GM18873 (cell line): ENCODE data around the gene FAM171A1.
A peak's percentile ranks its signal among the peaks of the same experiment; 100 is the strongest.

Source experiments
- ATAC-seq: cut with Tn5 transposase; IDR thresholded peaks from one replicate; pipeline ENCODE4 v1.9.1; 2021; ENCODE audit warnings: mild to moderate bottlenecking, moderate library complexity, moderate number of reproducible peaks; ENCODE audit not compliant: unreplicated experiment, low FRiP score

FAM171A1 gene

GRCh38 chr10:15183689-15184481, 187.2 kb downstream of the FAM171A1 start:
- ATAC-seq: no peak

GRCh38 chr10:15182540-15183207, 188.4 kb downstream of the FAM171A1 start:
- ATAC-seq: no peak

- no peak for ATAC-seq
These were observed 189.4 kb downstream of the FAM171A1 start for GRCh38 chr10:15181576-15182156.

GRCh38 chr10:15180736-15181135, 190.4 kb downstream of the FAM171A1 start:
- no peak for ATAC-seq

GRCh38 chr10:15176269-15176668, 194.8 kb downstream of the FAM171A1 start:
- no peak for ATAC-seq

GRCh38 chr10:15175587-15175986, 195.5 kb downstream of the FAM171A1 start:
- no peak for ATAC-seq

- ATAC-seq: no peak
These were observed 198.7 kb downstream of the FAM171A1 start for GRCh38 chr10:15172306-15172840.

GRCh38 chr10:15169555-15170401, 201.3 kb downstream of the FAM171A1 start:
- ATAC-seq: no peak

- ATAC-seq: no peak
These were observed 202.1 kb downstream of the FAM171A1 start for GRCh38 chr10:15168786-15169554.

GRCh38 chr10:15168291-15168785, 202.8 kb downstream of the FAM171A1 start, which contains the start of gene NMT2:
NMT2 (minus strand) TSS chr10:15168693; CDS start chr10:15168612, 81 bp downstream.
- ATAC-seq: peak; percentile 85

GRCh38 chr10:15167411-15168290, 203.4 kb downstream of the FAM171A1 start:
- ATAC-seq: peak; percentile 37

- no peak for ATAC-seq
These were observed 204.8 kb downstream of the FAM171A1 start for GRCh38 chr10:15166325-15166724.

GRCh38 chr10:15163253-15163828, 207.7 kb downstream of the FAM171A1 start:
- ATAC-seq: no peak
